RPMI7951 (cell line): ENCODE data around the gene ENTHD1. TPM values are rescaled to one million over a fixed set of nuclear protein-coding genes. Genes with fewer than 3 reads are reported as not detected.
A peak's percentile ranks its signal among the peaks of the same experiment; 100 is the strongest.

Experiments used
- DNase-seq: peaks from one replicate; pipeline ENCODE4 v3.0.0-alpha.2; 2012; ENCODE audit warnings: low read depth
- total RNA-seq: library from RNA; depleted of rRNA; stranded (reverse); fragments of >200 nt; shearing (Covaris generic); gene quantifications from 2 replicates; pipeline ENCODE4 v1.2.3, GENCODE V29; 2014

ENTHD1 gene
- total RNA-seq, 1 experiment from 2014 or later, result not detected

DNA sequence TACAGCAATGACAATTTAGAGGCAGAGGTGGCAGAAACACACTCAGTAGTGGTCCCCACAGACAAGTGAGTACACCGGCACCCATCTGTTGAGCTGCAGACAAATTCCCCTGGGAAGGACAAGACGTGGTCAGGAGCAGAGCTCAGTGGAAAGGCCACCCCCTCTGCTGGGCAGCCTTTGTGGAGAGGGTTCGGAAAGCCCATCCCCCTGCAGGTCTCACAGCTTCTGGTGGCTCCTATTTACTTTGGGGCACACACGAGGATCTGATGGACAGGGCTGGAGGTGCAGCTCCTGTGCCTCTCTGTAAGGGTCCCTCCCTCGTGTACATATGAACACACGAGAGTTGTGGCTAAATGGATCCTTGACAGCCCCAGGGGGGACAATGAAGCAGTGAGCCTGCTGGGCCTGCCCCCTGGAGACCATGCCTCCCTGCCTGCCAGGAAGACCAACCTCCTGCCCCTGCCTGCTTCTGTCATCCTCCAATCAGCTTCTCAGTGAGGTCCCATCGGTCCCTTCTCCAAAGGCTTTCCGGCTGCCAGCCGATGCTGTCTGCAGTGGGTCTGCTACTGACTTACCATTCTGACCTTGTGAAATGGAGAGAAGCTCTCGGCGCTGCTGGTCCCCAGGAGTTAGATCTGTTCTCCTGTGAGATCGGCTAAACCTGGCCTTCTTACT, 161.5 kb downstream of the ENTHD1 start:
- no peak for DNase-seq

DNA sequence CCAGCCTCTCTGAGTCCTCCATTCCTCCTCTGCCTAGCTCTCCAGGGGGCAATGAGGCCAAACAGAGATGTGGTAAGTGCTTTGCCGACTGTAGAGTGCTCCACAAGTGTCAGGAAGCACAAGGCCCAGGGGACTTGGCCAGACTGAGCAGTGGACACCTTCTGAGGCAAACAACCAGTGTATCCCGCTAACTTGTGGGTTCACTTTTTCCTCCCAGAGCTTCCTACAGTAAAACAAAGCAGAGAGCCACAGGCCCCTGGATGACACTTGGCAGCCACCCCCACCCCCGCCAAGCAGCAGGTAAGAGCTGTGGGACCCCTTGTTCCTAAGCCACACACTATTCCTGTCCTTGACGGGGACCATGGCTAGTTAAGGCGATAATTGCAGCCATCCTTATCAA, 162.1 kb downstream of the ENTHD1 start:
- no peak for DNase-seq

DNA sequence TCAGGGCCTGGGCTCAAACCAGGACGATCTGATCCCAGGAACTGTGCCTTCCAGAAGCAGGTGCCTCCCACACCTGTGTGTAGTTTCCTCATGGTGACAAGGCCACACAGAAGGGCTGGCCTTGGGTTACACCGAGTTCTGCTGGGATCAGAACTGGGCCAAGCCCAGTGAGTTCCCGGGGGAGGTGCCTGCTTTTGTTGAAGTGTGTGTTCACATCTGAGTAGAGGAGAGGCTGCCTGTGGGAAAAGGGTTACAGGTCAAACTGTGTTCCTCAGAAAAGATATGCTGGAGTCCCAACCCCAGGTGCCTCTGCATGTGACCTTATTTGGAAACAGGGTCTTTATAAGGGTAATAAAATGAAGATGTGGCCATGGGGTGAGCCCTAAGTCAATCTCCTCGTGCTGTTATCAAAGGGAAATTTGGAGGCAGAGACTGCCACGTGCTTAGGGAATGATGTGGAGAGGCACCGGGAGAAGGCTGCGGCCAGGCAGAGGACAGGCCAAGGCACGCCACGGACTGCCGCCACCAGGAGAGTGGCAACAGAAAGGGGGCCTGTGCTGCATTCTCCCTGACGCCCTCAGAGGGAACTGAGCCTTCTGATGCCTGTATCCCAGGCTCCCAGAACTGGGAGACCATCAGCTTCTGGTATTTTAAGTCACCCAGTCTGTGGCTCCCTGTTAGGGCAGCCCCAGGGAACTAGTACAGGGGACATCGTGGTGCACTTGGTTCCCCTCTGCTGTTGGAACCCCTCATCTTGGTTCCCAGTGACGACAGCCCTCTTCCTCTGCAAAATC, 164.2 kb downstream of the ENTHD1 start:
- DNase-seq, result no peak

DNA sequence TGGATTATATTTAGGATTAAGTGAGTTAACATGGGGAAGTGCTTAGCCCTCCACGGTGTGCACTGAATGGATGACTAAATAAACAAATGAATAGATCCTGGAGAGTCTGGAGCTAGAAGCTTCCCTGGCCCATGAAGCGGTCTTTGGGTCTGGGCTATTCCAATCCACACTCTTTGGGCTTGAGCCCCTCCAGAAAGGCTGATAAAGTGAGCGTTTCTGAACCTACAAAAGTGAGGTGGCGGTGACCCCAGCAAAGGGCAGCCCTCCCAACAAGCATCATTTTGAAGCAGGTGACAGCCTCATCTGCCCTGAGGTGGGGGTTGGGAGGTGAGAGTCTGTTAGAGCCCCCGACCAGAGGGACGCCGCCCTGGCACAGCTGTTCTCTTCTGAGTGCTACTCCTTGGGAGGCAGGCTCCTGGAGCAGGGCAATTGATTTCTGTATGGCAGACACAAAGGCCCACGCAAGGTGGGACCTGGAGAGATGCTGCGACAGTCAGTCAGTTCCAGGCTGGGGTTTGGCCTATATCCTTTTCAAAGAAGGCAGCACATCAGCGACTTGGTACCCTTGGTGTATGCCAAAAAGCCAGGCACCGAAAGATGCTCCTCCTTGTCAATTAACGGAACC, 165.2 kb downstream of the ENTHD1 start:
- DNase-seq, result no peak

DNA sequence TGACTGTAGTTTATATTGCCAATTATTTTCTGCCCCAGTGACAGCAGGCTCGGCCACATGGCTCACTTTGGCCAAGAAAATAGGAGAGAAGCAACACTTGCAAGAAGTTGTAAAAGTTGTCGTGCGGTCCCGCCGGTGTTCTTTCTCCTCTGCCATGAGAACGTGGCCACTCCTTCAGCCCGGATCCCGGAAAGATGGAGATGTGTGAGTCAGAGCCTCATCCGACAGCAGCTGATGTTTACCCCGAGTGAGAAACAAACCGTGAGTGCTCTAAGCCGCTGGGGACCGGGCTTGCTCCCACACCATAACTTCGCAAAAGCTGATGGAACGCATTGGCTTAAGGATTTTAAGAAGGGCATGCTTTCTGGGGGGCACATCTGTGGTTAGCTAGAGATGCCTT, 166.0 kb downstream of the ENTHD1 start:
- peak; percentile 27 for DNase-seq

DNA sequence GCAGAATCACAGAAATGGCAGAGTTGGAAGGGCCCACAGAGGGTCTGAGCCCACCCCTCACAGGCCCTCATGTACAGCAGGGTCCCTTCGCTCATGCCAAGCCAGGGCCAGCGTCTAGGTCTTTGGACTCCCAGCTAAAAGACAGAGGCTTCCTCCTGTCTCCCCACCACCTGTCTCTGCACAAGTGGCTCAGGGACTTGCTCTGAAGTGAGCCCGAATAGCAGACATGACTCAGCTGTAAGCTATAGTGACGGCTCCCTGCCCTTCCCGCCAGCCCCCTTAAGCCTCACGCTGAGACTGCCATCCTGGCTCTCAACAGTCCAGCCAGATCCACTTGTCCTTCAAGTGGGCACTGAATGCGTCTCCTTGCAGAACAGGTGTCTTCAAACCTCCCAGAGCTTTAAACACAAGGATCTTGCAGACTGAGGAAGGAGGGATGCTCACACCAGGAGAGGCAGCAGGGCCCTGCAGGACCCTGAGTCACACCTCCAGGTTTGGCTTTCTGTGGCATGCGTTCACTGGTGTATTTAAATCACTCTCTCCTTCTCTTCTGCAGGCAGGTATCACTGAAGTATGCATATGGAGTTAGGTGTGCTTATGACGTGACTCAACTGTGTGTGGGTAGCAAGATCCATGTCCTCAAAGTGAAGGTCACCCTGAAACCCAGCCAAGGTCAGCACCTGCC, 168.1 kb downstream of the ENTHD1 start:
- DNase-seq, result no peak

DNA sequence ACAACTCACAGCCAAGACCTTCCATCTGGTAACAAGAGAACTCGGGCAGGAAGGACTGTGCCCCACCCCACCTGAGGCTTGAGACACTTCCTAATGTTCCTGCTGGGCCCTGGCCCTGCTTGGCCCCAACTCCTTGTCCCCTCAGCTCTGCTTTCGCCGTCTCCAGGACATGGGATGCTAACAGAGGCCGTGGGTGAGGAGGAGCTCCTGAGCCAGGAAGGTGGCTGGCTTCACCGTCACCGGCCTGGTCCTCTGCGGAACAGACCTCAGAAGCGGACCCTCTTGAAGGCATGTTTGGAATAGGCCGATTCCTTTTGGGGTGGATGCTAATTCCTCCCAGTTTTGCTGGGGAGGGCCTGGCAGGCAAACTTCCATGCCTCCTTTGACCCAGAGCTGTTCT, 168.7 kb downstream of the ENTHD1 start:
- no peak for DNase-seq

DNA sequence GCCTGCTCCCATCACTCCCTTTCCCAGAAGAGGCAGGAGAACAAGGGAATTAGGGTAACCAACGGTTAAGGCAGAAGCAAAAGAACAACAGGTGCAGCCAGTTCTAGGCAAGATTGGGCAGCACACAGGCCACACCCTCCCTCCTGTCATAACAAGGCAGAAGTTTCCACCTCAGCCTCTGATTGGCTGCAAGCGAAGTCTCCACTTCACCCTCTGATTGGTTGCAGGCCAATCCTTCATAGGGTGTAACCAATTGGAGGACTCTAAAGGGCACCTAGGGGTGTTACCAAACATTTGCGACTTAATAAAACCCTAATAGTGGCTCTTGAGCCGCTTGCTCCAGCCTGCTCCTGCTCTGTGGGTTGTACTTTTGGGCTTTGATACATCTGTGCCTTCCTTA, 169.2 kb downstream of the ENTHD1 start:
- DNase-seq, result no peak

DNA sequence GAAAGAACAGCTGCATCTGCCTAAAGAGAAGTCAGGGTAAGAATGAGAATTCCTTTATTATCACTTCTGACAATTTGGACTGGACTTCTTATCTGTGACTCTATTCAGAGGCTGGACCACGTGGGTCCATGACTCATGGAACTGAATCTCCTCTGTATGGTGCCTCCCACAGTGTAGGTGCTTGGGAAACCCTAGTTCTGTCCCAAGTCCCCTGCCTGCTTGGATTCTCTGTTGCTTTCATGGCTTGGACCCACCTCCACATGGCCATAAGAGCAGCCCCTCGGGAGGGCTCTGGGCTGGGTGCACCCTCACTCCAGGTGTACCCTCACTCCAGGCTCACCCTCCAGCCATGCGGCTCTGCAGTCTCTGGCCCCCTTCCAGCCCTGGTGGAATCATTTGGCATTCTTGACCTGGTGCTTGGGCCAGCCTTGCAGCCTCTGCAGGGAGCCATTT, 169.6 kb downstream of the ENTHD1 start:
- peak; percentile 37 for DNase-seq

DNA sequence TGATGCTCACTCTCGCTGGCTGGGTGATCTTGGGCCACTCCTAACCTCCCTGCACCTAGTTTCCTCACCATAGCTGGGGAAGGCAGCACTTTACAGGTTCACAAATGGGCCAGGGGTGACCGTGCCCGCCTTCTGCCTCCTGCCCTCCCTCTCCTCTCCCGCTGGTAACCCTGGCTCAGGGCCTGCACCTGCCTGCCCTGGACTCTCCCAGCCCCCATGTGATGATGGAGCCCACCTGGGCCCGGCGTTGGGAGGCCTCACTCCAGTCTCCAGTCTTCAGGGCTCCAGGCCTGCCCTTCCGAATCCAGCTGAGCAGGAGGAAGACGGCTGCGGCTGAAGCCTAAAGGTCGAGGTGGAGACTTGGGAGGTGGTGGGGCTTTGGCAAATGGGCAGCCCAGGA, 170.1 kb downstream of the ENTHD1 start:
- DNase-seq, result no peak

DNA sequence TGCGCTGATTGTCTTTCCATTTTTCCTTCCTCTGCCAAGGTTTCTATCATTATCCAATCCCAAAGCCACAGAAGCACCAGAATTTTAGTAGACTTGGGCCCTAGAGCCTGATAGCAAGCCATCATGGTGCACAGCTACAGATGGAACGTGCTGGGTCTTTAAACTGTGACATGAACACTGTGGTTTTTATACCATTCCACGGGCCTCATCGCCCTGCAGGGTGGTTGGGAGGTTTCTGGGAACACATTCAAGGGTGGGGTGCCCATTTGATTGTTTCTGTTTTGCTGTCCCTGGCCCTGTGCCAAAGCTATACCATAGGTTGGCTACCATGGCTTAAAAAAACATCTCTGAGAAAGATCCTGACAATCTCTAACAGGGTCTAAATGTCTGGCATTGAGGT, 171.1 kb downstream of the ENTHD1 start:
- no peak for DNase-seq

DNA sequence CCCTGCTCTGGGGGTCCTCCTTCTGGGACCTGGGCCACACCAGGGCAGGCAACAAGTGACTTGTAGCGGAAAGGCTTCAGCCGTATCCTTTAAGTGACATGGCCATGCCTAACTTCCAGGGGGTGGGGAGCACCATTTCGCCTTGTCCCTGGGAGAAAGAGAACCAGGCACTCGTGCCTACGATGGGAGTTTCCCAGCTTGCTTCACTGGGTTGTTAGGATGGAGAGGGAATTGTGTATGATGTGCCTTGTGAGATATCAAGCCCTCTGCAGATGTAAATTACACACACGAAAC, 171.6 kb downstream of the ENTHD1 start:
- no peak for DNase-seq

DNA sequence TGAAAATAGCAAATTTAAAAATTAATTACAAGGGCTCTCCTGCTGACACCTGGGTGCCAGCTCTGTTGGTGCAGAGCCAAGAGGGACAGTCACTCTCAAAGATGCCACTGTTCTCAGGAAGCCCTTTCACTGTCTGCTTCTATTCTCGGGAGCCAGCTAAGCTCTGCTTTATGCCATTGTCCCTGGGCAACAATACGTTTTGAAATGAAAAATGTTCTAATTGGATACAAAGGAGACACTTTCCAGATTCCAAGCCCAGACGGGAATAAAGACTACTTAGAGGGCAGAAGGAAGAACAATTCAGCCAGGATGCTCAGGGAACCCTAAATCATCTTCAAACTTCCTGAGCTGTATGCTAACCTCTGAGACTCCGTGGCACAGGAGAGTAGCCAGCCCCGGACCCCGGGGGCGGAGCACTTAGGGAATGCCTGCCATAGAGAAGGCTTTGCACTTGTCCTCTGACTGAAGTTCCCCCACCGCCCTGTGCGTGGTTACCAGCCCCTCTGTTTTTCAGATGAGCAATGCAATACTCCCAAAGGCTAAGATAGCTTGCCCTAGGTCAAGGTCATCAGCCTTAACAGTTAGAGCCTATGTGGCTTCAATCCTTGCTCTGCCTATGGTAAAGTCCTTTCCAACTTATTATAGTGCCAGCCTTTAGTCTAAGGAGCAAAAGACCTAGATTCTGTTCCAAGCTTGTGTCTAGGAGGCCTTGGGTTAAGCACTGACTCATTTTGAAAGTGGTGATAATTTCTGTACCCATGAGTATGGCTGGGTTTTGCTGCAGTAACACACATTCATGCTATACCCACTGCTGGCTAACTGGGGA, 172.1 kb downstream of the ENTHD1 start:
- no peak for DNase-seq

DNA sequence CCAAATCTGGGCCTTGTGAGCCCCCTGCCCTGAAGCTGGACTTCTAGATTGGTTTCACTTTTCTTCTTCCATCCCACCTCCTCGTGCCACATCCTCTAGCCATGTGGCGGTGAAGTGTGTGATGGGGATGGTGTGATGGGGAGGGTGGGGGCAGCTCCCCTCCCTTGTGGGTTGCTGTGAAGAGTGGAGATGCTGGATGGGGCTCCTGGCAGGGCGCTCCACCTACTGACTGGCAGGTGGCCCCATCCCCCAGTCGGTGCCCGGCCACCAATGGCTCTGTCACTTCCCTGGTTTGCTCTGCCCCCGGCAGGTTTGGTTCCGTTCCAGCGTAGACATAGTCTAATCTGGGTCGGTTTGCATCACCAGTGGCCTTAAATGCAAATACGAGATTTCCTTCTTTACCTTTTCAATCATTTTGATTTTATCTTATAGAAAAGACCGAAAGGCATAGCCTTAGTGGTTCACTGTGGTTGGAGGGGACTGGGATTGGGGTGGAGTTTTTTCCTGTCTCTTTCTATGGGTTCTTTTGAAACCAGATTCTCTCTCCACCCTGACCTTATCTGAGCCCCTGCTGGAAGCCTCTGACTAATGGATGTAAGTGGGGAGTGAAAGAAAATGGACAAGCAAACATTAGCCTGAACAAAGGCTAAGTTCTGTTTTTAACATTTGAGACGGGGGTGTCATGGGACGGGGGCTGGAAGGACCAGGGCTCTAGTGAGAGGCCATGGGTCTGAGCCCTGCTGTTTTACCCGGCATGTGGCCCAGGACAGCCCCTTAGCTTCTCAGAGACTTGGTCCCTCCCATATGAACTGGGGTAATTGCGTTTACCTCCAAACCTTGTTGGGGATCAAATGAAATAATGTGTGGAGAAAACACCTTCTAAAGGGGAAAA, 173.8 kb downstream of the ENTHD1 start:
- DNase-seq, result no peak

DNA sequence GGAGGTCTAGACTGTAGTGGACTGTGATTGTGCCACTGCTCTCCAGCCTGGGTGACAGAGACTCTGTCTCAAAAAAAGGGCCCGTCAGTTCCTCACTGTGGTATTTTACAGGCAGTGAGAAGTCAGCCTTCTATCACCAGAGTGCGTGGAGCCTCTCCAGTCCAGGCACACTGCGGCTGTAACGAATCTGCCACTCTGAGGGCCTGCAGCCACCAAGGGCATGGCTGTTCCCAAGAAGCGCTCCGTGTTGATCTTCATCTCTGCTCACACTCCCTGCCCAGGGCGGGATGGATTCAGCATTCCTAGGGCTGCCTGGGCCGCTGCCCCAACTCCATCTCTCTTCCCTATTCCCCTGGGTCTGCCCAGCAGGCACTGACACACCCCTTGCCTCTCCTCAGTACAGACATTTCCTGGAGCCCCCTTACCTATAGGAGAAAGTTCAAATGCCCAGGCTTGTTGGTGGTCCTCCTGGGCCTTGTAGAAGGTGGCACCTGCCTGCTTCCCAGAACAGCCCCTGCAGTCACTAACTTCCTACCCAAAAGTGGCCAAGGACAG, 174.6 kb downstream of the ENTHD1 start:
- DNase-seq, result no peak

DNA sequence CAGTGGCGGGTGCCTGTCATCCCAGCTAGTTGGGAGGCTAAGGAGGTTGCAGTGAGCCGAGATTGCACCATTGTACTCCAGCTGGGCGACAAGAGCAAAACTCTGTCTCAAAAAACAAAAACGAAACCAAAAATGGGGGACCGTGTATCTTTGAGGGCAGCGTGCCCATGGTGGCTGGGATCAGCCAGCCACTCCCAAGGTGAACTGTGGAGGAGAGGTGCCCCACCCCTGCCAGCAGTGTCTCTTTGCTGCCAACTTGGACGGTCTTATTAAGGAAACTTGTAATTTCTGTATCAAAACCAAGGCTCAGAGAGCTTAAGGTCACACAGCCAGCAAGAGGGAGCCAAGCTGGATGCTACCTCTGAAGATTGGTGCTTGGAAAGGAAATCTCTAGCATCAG, 175.4 kb downstream of the ENTHD1 start:
- DNase-seq, result peak; percentile 6

DNA sequence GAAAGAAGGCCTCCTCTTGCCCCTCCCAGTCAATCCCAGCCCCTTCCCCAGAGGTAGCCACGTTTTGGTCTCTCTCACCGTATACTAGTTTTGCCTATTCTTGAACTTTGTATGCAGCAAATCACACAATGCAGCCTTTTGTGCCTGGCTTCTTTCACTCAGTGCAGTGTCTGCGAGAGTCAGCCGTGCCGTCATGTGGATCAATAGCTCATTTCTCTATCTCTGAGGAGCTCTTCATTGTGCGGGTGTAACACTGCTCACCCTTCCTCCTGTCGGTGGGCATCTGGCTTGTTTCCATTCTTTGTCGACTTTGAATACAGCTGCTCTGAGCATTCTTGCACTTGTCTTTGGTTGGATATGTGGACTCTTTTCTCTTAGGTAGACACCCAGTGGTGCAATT, 176.5 kb downstream of the ENTHD1 start:
- no peak for DNase-seq

DNA sequence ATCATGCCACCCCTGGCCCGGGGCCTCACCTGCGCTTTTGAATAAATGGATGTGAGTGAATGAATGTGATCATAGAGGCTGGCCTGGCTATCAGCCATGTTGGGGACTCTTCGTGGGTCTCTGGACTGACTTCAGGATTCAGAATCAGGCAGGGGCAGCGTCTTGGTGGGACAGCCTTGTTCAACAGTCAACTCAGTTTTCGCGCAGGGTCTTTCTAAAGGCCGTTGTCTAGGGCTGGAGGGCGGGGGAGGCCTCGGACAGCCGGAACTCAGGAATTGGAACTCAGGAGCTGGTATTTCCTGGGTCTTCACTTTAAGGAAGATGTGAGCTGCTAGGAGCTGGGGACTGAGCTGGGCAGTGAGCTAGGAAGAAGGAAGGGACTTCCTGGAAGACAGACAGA, 177.0 kb downstream of the ENTHD1 start:
- no peak for DNase-seq

DNA sequence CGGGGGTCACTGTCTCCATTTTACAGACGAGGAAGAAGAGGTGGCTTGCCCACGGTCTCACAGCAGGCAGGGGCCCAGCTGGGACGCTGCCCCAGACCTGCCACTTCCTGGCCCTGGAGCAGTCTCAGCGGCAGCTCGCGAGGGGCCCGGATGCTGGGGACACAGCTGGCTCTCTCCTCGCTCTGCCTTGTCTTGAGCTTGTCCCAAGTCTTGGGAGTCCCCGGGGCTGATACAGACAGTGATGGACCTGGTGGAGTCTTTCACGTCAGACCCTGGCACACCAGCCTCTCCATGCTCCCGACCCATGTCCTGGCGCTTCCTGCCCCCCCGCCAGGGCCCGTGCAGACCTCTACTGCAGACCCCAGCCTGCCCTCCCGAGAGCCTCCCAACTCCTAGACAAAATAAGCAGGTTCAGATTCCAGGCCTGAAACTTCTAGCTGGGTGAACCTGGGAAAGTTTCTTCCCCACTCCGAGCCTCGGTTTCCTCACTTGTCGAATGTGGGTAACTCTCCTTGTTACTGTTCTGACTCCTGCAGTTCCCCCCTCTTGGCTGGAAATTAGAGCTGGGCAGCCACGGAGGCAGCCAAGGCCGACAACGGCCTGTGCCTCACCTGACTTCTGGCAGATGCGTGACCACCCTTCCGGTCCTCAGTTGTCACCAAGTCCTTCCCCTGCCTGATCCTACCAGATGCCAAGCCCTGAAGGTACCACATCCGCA, 177.6 kb downstream of the ENTHD1 start:
- no peak for DNase-seq

DNA sequence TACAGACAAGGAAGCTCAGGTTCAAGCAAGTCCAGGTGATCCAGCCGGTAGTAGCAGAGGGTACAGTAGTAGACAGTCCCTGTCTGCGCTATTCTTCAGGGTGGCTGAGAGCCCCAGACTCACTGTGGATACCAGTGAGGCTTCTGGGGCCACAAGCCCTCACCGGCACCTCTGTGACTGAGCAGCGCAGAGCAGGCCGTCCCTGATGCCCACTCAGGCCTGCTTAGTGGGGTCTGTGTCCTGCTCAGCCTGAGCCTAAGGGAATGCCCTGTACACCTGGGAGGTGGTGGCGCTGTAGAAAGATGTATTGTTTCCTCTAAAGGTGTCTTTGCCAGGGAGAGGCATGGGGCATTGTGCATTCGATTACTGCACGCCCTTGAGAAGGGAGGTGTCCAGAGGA, 179.2 kb downstream of the ENTHD1 start:
- no peak for DNase-seq
